IMR-90 (cell line): ENCODE data around the gene DMD. TPM values are rescaled to one million over a fixed set of nuclear protein-coding genes. Genes with fewer than 3 reads are reported as not detected.

Source experiments
- ATAC-seq: fragments of 200-7000 bp; cut with Tn5 transposase; 2 replicates; pipeline ENCODE4 v1.9.1; 2020; ENCODE audit warnings: low read depth, mild to moderate bottlenecking, moderate library complexity
- BruUV-seq: library from RNA; stranded (reverse); fragments of 400-500 nt; replicated peaks from 2 replicates; lab custom pipeline; 2021; lab: Mats Ljungman, UMichigan
- CTCF ChIA-PET: fragments of 300-600 bp; formaldehyde crosslinking; extraction: SDS; loops from one replicate; lab custom pipeline; 2021; ENCODE audit warnings: antibody characterized with exemption; lab: Yijun Ruan, JAX
- POLR2A ChIA-PET: fragments of 300-600 bp; sonication (Branson Sonifier 250); formaldehyde crosslinking; loops from one replicate; lab custom pipeline; 2022; ENCODE audit warnings: antibody characterized with exemption; ENCODE audit not compliant: unreplicated experiment; lab: Charles Lee
- DNase-seq: peaks from one replicate; pipeline ENCODE4 v3.0.0; 2013
- H2AFZ ChIP-seq: replicated peaks from 2 replicates; pipeline ENCODE3; 2013; ENCODE audit warnings: low read length, mild to moderate bottlenecking; ENCODE audit not compliant: poor library complexity
- H2AK5ac ChIP-seq: 2 replicates; pipeline ENCODE4 v1.6.1; 2013; ENCODE audit warnings: low read depth, low read length, inconsistent platforms
- H2AK9ac ChIP-seq: replicated peaks from 2 replicates; pipeline ENCODE3; 2013; ENCODE audit warnings: mild to moderate bottlenecking, low read depth, low read length, moderate library complexity; ENCODE audit not compliant: poor library complexity
- H2BK120ac ChIP-seq: 2 replicates; pipeline ENCODE4 v1.6.1; 2013; ENCODE audit warnings: low read depth, low read length, inconsistent platforms
- H2BK15ac ChIP-seq: 3 replicates; pipeline ENCODE4 v1.6.1; 2013; ENCODE audit warnings: low read depth, low read length, inconsistent platforms
- H2BK20ac ChIP-seq: 2 replicates; pipeline ENCODE4 v1.6.1; 2013; ENCODE audit warnings: low read depth, mild to moderate bottlenecking, inconsistent platforms, low read length, moderate library complexity
- H2BK5ac ChIP-seq: 2 replicates; pipeline ENCODE4 v1.6.1; 2013; ENCODE audit warnings: mild to moderate bottlenecking, low read depth, low read length, inconsistent platforms; ENCODE audit not compliant: poor library complexity, severe bottlenecking
- H3K14ac ChIP-seq: replicated peaks from 2 replicates; pipeline ENCODE4 v1.6.1; 2013; ENCODE audit warnings: low read depth, low read length, inconsistent platforms
- H3K18ac ChIP-seq: 2 replicates; pipeline ENCODE4 v1.6.1; 2013; ENCODE audit warnings: low read depth, low read length, control low read depth
- H3K23ac ChIP-seq: 2 replicates; pipeline ENCODE4 v1.6.1; 2013; ENCODE audit warnings: low read depth, low read length, inconsistent platforms
- H3K27ac ChIP-seq: 2 replicates; pipeline ENCODE4 v1.5.1; 2013; ENCODE audit warnings: mild to moderate bottlenecking, control low read depth, low read length; ENCODE audit not compliant: insufficient read depth
- H3K27me3 ChIP-seq: 2 replicates; pipeline ENCODE4 v1.6.1; 2013; ENCODE audit warnings: low read length; ENCODE audit not compliant: control insufficient read depth, insufficient read depth
- H3K36me3 ChIP-seq: 2 replicates; pipeline ENCODE4 v1.6.1; 2013; ENCODE audit warnings: low read length, mixed read lengths; ENCODE audit not compliant: control insufficient read depth, insufficient read depth
- H3K4ac ChIP-seq: 2 replicates; pipeline ENCODE4 v1.6.1; 2013; ENCODE audit warnings: low read depth, low read length, inconsistent platforms
- H3K4me1 ChIP-seq: 2 replicates; pipeline ENCODE4 v1.6.1; 2013; ENCODE audit warnings: low read length, mixed read lengths; ENCODE audit not compliant: control insufficient read depth, insufficient read depth
- H3K4me2 ChIP-seq: 2 replicates; pipeline ENCODE4 v1.6.1; 2013; ENCODE audit warnings: low read depth, mild to moderate bottlenecking, control low read depth, low read length, moderate library complexity
- H3K4me3 ChIP-seq: 2 replicates; pipeline ENCODE4 v1.5.1; 2013; ENCODE audit warnings: low read depth, mild to moderate bottlenecking, control low read depth, low read length, moderate library complexity; ENCODE audit not compliant: insufficient read depth
- H3K56ac ChIP-seq: 2 replicates; pipeline ENCODE4 v1.6.1; 2013; ENCODE audit warnings: low read length, inconsistent platforms; ENCODE audit not compliant: insufficient read depth; ENCODE audit errors: extremely low read depth
- H3K79me1 ChIP-seq, 2 experiments: 2 replicates each; pipeline ENCODE4 v1.6.1; 2013; ENCODE audit warnings: low read length in 2 of 2, inconsistent platforms in 1 of 2, low read depth in 1 of 2
- H3K9ac ChIP-seq: 2 replicates; pipeline ENCODE4 v1.6.1; 2013; ENCODE audit warnings: low read depth, low read length, control low read depth
- H3K9me1 ChIP-seq: 2 replicates; pipeline ENCODE4 v1.6.1; 2013; ENCODE audit warnings: low read length, inconsistent platforms; ENCODE audit not compliant: insufficient read depth
- H3K9me3 ChIP-seq: 2 replicates; pipeline ENCODE4 v1.6.1; 2013; ENCODE audit warnings: low read length; ENCODE audit not compliant: control insufficient read depth, insufficient read depth
- H4K20me1 ChIP-seq: 2 replicates; pipeline ENCODE4 v1.6.1; 2013; ENCODE audit warnings: low read length, inconsistent platforms; ENCODE audit not compliant: insufficient read depth
- H4K5ac ChIP-seq: 2 replicates; pipeline ENCODE4 v1.6.1; 2013; ENCODE audit warnings: mild to moderate bottlenecking, low read depth, low read length, control low read depth
- H4K8ac ChIP-seq, 2 experiments: 2 replicates each; pipeline ENCODE4 v1.6.1; 2013; ENCODE audit warnings: low read depth in 2 of 2, low read length in 2 of 2, control low read depth in 1 of 2, inconsistent platforms in 1 of 2
- H4K91ac ChIP-seq: 2 replicates; pipeline ENCODE4 v1.6.1; 2013; ENCODE audit warnings: low read depth, low read length, inconsistent platforms; ENCODE audit not compliant: insufficient read depth
- BHLHE40 ChIP-seq: fragments of 150-350 bp; IDR thresholded peaks from 2 replicates; pipeline ENCODE4 v1.6.1; 2016; ENCODE audit warnings: mild to moderate bottlenecking, low read depth, low read length
- CEBPB ChIP-seq: IDR thresholded peaks from 2 replicates; pipeline ENCODE4 v1.6.1; 2012; ENCODE audit warnings: low read depth, low read length, improper control_type of control experiment
- CHD1 ChIP-seq: IDR thresholded peaks from 2 replicates; pipeline ENCODE4 v1.6.1; 2012; ENCODE audit warnings: low read depth, low read length, improper control_type of control experiment
- CTCF ChIP-seq: conservative IDR thresholded peaks from 2 replicates; pipeline ENCODE4 v1.5.1; 2012; ENCODE audit warnings: mild to moderate bottlenecking, low read depth, low read length, improper control_type of control experiment
- FOS ChIP-seq: fragments of 150-350 bp; IDR thresholded peaks from 2 replicates; pipeline ENCODE4 v1.6.1; 2016; ENCODE audit warnings: low read depth, low read length
- MAFK ChIP-seq: IDR thresholded peaks from 2 replicates; pipeline ENCODE4 v1.6.1; 2012; ENCODE audit warnings: low read depth, low read length, improper control_type of control experiment
- MAZ ChIP-seq: IDR thresholded peaks from 2 replicates; pipeline ENCODE4 v1.6.1; 2012; ENCODE audit warnings: low read depth, mild to moderate bottlenecking, low read length, improper control_type of control experiment, moderate library complexity, borderline replicate concordance
- MXI1 ChIP-seq: IDR thresholded peaks from 2 replicates; pipeline ENCODE4 v1.6.1; 2012; ENCODE audit warnings: low read depth, mild to moderate bottlenecking, low read length, moderate library complexity, borderline replicate concordance
- RAD21 ChIP-seq: IDR thresholded peaks from 2 replicates; pipeline ENCODE4 v1.6.1; 2012; ENCODE audit warnings: low read length, improper control_type of control experiment
- SMC3 ChIP-seq: fragments of 150-350 bp; IDR thresholded peaks from 2 replicates; pipeline ENCODE4 v1.6.1; 2016; ENCODE audit warnings: low read depth, mild to moderate bottlenecking, antibody characterized with exemption, low read length, moderate library complexity
- WGBS, 2 experiments: methylation state at CpG; one replicate each; pipeline versions ENCODE4 v1.1.5 to v1.1.7; 2013; ENCODE audit warnings: missing lambda C conversion rate in 2 of 2; ENCODE audit not compliant: insufficient read length in 1 of 2; ENCODE audit errors: extremely low coverage in 2 of 2; 5-methylcytosine and 5-hydroxymethylcytosine counted together
- dilution Hi-C: fragments of 300-500 bp; cut with HindIII; formaldehyde crosslinking; loops from one replicate; pipeline ENCODE4 v1.14.3; 2018; ENCODE audit warnings: low sequenced_read_pairs; ENCODE audit not compliant: unreplicated experiment
- in situ Hi-C: fragments of 300-500 bp; cut with MboI; formaldehyde crosslinking; loops from 3 replicates; pipeline ENCODE4 v1.14.3; 2019; ENCODE audit warnings: low sequenced_read_pairs, inconsistent platforms, mixed read lengths
- intact Hi-C: fragments of 100-400 bp; cut with micrococcal nuclease; formaldehyde crosslinking; loops from 2 replicates; pipeline ENCODE4 v1.10.0; 2022
- polyA plus RNA-seq, 3 experiments: library from polyadenylated mRNA; depleted of rRNA; stranded (reverse); fragments of >200 nt; gene quantifications; 2 replicates each; pipeline ENCODE4 v1.2.3, GENCODE V29; 2012; ENCODE audit warnings: low replicate concordance in 1 of 3
- total RNA-seq: library from RNA; depleted of rRNA; stranded (reverse); fragments of >200 nt; gene quantifications from 2 replicates; pipeline ENCODE4 v1.2.3, GENCODE V29; 2012
- TF ChIP-seq, protein P1 (sequence below): fragments of 150-350 bp; IDR thresholded peaks from 2 replicates; pipeline ENCODE4 v1.6.1; 2017; ENCODE audit warnings: mild to moderate bottlenecking, antibody characterized with exemption, low read length, low read depth

DMD gene
- total and polyA plus RNA-seq, 2 of the 4 experiments (the other 2 are of a cell fraction) = 6.6 to 11.8 TPM

GRCh38 chrX:32591589-32591988 is 619.8 kb downstream of the DMD start:
- ATAC-seq (no peak), DNase-seq (no peak)
- H2BK20ac ChIP-seq = no peak overlapping the region
- intact Hi-C loops = no loop called here
- TF ChIP-seq CHD1 (no peak), MXI1 (no peak), MAZ (no peak), CEBPB (no peak), SMC3 (no peak), FOS (no peak), CTCF (no peak), BHLHE40 (no peak), RAD21 (no peak), MAFK (no peak)
- TF ChIP-seq, protein P1, sequence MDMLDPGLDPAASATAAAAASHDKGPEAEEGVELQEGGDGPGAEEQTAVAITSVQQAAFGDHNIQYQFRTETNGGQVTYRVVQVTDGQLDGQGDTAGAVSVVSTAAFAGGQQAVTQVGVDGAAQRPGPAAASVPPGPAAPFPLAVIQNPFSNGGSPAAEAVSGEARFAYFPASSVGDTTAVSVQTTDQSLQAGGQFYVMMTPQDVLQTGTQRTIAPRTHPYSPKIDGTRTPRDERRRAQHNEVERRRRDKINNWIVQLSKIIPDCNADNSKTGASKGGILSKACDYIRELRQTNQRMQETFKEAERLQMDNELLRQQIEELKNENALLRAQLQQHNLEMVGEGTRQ = no peak
- H3K27ac ChIP-seq = no peak overlapping the region
- in situ Hi-C loops = no loop called here
- H3K14ac ChIP-seq = no peak overlapping the region
- no peak overlapping the region for H4K8ac ChIP-seq
- no peak overlapping the region for H2AFZ ChIP-seq
- no peak overlapping the region for H3K4ac ChIP-seq
- no peak overlapping the region for H2BK15ac ChIP-seq
- ChIA-PET POLR2A (no interaction called here), CTCF (no interaction called here)
- no peaks in the 10 kb centered on the region for H3K9me1 ChIP-seq
- no TSS peak for BruUV-seq
- no peak overlapping the region for H3K56ac ChIP-seq
- H4K91ac ChIP-seq = no peak overlapping the region
- no peak overlapping the region for H3K4me3 ChIP-seq
- no peak overlapping the region for H2BK120ac ChIP-seq
- no peaks in the 10 kb centered on the region for H4K20me1 ChIP-seq
- no peaks in the 10 kb centered on the region for H3K79me1 ChIP-seq
- no peak overlapping the region for H2BK5ac ChIP-seq
- H3K9me3 ChIP-seq = peaks cover 10% of the 10 kb centered on the region; the same call in 1 of the 2 replicates
- H2AK9ac ChIP-seq = no peak overlapping the region
- H3K4me2 ChIP-seq = no peak overlapping the region
- H3K23ac ChIP-seq = no peak overlapping the region
- H3K18ac ChIP-seq = no peak overlapping the region
- no peaks in the 10 kb centered on the region for H3K36me3 ChIP-seq
- dilution Hi-C loops = no loop called here
- no peak overlapping the region for H2AK5ac ChIP-seq
- no peaks in the 10 kb centered on the region for H3K4me1 ChIP-seq
- H3K27me3 ChIP-seq = no peaks in the 10 kb centered on the region
- H4K5ac ChIP-seq = no peak overlapping the region
- 17% methylated on average over 1 of the region's 10 CpGs; no CpG with 5 or more reads in 1 of the 2 experiments for WGBS, 2 experiments
- no peak overlapping the region for H3K9ac ChIP-seq
